ENCODE results near the gene ZNF100. TPM values are rescaled to one million over a fixed set of nuclear protein-coding genes. Genes with fewer than 3 reads are reported as not detected.

The ZNF100 gene
- total RNA-seq, 1 experiment from 2014 or later = 12.1 TPM

DNA sequence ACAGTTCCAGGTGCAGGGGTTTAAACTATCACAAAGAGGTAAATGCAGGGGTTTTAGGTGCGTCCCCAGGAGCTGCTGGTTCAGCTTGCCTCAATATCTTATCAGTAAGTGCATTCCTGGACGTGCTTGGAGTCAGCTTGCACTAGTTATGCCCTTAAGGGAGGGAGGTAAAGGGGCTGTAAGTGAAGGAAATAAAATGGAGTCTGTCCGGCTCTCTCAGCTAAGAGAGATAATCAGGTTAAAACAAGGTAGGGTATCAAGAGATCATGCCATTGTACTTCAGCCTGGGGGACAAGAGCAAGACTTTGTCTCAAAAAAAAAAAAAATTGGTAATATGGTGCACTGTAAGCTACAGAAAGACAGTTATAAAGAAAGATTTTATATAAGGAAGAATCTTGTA is 69.7 kb downstream of the ZNF100 start:
- H3K9me3 ChIP-seq (ENCODE audit: control insufficient read depth, insufficient read depth, low read depth, low read length) = no peaks in the 10 kb centered on the region
- ChIA-PET POLR2A (no interaction called here), CTCF (interaction anchor here (0.8 kb wide), 1 partner anchor 214 kb away, joined by 3 read pairs; no protein-coding TSS in a partner anchor)
- no peak for DNase-seq (ENCODE audit: low read depth, low spot score)
- no TSS peak for BruUV-seq (replicated peaks)
- ATAC-seq = no peak
- no peaks in the 10 kb centered on the region; the same call in 1 of the 2 replicates for H3K4me1 ChIP-seq (ENCODE audit: control insufficient read depth, insufficient read depth, low read length)
- H3K27ac ChIP-seq (ENCODE audit: low read length) = no peak overlapping the region
- H3K4me3 ChIP-seq (ENCODE audit: low read depth in 2 of 2, low read length in 2 of 2) = peak overlapping the region in 1 of 2 experiments; percentile 8; a peak in 1 of 4 replicates
- TF ChIP-seq, protein P1, sequence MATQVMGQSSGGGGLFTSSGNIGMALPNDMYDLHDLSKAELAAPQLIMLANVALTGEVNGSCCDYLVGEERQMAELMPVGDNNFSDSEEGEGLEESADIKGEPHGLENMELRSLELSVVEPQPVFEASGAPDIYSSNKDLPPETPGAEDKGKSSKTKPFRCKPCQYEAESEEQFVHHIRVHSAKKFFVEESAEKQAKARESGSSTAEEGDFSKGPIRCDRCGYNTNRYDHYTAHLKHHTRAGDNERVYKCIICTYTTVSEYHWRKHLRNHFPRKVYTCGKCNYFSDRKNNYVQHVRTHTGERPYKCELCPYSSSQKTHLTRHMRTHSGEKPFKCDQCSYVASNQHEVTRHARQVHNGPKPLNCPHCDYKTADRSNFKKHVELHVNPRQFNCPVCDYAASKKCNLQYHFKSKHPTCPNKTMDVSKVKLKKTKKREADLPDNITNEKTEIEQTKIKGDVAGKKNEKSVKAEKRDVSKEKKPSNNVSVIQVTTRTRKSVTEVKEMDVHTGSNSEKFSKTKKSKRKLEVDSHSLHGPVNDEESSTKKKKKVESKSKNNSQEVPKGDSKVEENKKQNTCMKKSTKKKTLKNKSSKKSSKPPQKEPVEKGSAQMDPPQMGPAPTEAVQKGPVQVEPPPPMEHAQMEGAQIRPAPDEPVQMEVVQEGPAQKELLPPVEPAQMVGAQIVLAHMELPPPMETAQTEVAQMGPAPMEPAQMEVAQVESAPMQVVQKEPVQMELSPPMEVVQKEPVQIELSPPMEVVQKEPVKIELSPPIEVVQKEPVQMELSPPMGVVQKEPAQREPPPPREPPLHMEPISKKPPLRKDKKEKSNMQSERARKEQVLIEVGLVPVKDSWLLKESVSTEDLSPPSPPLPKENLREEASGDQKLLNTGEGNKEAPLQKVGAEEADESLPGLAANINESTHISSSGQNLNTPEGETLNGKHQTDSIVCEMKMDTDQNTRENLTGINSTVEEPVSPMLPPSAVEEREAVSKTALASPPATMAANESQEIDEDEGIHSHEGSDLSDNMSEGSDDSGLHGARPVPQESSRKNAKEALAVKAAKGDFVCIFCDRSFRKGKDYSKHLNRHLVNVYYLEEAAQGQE (IDR thresholded peaks at IDR 0.05; ENCODE audit: insufficient read depth in 1 of 2, low read depth in 2 of 2, low read length in 1 of 2) = no peak
- TF ChIP-seq, protein P2, sequence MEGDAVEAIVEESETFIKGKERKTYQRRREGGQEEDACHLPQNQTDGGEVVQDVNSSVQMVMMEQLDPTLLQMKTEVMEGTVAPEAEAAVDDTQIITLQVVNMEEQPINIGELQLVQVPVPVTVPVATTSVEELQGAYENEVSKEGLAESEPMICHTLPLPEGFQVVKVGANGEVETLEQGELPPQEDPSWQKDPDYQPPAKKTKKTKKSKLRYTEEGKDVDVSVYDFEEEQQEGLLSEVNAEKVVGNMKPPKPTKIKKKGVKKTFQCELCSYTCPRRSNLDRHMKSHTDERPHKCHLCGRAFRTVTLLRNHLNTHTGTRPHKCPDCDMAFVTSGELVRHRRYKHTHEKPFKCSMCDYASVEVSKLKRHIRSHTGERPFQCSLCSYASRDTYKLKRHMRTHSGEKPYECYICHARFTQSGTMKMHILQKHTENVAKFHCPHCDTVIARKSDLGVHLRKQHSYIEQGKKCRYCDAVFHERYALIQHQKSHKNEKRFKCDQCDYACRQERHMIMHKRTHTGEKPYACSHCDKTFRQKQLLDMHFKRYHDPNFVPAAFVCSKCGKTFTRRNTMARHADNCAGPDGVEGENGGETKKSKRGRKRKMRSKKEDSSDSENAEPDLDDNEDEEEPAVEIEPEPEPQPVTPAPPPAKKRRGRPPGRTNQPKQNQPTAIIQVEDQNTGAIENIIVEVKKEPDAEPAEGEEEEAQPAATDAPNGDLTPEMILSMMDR (IDR thresholded peaks at IDR 0.05) = no peak
- TF ChIP-seq POLR2AphosphoS5 (IDR thresholded peaks at IDR 0.05; ENCODE audit: low read depth, low read length) = no peak
- no peak for TF ChIP-seq SIN3A (IDR thresholded peaks at IDR 0.05; ENCODE audit: borderline replicate concordance, insufficient read depth, low read depth, low read length)
- TF ChIP-seq TCF7L2 (IDR thresholded peaks at IDR 0.05; ENCODE audit: low read depth, low read length) = no peak
- in situ Hi-C loops (cut with HindIII; ENCODE audit: low pct_unique_long_range_greater_than_20kb, low sequenced_read_pairs) = no loop called here
- intact Hi-C loops (cut with micrococcal nuclease; ENCODE audit: unreplicated experiment) = loop anchor here (10.0 kb wide), 1 partner anchor 193 kb away; the partner anchor contains the start of gene ZNF429
- no peaks in the 10 kb centered on the region for H3K36me3 ChIP-seq (ENCODE audit: control insufficient read depth, insufficient read depth, low read length)
- H3K27me3 ChIP-seq (ENCODE audit: control insufficient read depth, insufficient read depth, low read length) = no peaks in the 10 kb centered on the region

GRCh38 chr19:21694171-21694906 is 73.0 kb downstream of the ZNF100 start:
- Histone ChIP-seq H3K27me3 (ENCODE audit: control insufficient read depth, insufficient read depth, low read length) (no peaks in the 10 kb centered on the region), H3K9me3 (ENCODE audit: control insufficient read depth, insufficient read depth, low read depth, low read length) (no peaks in the 10 kb centered on the region), H3K27ac (ENCODE audit: low read length) (no peak overlapping the region), H3K36me3 (ENCODE audit: control insufficient read depth, insufficient read depth, low read length) (no peaks in the 10 kb centered on the region), H3K4me3 (ENCODE audit: low read depth in 2 of 2, low read length in 2 of 2) (no peak overlapping the region), H3K4me1 (ENCODE audit: control insufficient read depth, insufficient read depth, low read length) (no peaks in the 10 kb centered on the region)
- in situ Hi-C loops (cut with HindIII; ENCODE audit: low pct_unique_long_range_greater_than_20kb, low sequenced_read_pairs) = no loop called here
- intact Hi-C loops (cut with micrococcal nuclease; ENCODE audit: unreplicated experiment) = loop anchor here (10.0 kb wide), 1 partner anchor 190 kb away; the partner anchor contains the start of gene ZNF429
- DNase-seq (ENCODE audit: low read depth, low spot score) = no peak
- ATAC-seq = no peak
- CTCF ChIA-PET = no interaction called here
- TF ChIP-seq, protein P1 (IDR thresholded peaks at IDR 0.05; ENCODE audit: insufficient read depth in 1 of 2, low read depth in 2 of 2, low read length in 1 of 2) = no peak
- TF ChIP-seq, protein P2 (IDR thresholded peaks at IDR 0.05) = no peak
- TF ChIP-seq TCF7L2 (IDR thresholded peaks at IDR 0.05; ENCODE audit: low read depth, low read length) (no peak), SIN3A (IDR thresholded peaks at IDR 0.05; ENCODE audit: borderline replicate concordance, insufficient read depth, low read depth, low read length) (no peak), POLR2AphosphoS5 (IDR thresholded peaks at IDR 0.05; ENCODE audit: low read depth, low read length) (no peak)
- POLR2A ChIA-PET = no interaction called here
- no TSS peak for BruUV-seq (replicated peaks)
